ENCODE measurements around the gene RNF11. TPM values are rescaled to one million over a fixed set of nuclear protein-coding genes. Genes with fewer than 3 reads are reported as not detected.

RNF11 gene
- total RNA-seq, 2 experiments from 2014 or later: 91.3 to 97.4 TPM

GRCh38 chr1:51266181-51266580 lies 30.1 kb downstream of the RNF11 start:
- Mint-ChIP-seq H3K27ac (no peak overlapping the region), H3K9me3 (no peaks in the 10 kb centered on the region), H3K4me1 (ENCODE audit: low read depth) (peaks cover 65% of the 10 kb centered on the region), H3K27me3 (no peaks in the 10 kb centered on the region), H3K4me3 (no peak overlapping the region), H3K36me3 (ENCODE audit: low read depth) (peaks cover 41% of the 10 kb centered on the region)
- Histone ChIP-seq H3K36me3 (ENCODE audit: insufficient read depth, low read length) (peaks cover 20% of the 10 kb centered on the region), H3K27ac (ENCODE audit: low read depth in 1 of 2, low read length in 2 of 2) (no peak overlapping the region), H3K9me3 (ENCODE audit: control insufficient read depth in 1 of 2, insufficient read depth in 1 of 2, low read length in 2 of 2) (no peaks in the 10 kb centered on the region), H3K4me1 (ENCODE audit: insufficient read depth, low read length) (peaks cover 23% of the 10 kb centered on the region), H3K27me3 (ENCODE audit: control insufficient read depth in 1 of 2, insufficient read depth in 2 of 2, low read length in 2 of 2) (no peaks in the 10 kb centered on the region), H3K4me3 (ENCODE audit: low read length) (no peak overlapping the region)
- ChIA-PET POLR2A (no interaction called here), CTCF (interaction anchor here (0.6 kb wide), 1 partner anchor 47 kb away, joined by 4 read pairs; no protein-coding TSS in a partner anchor)
- ATAC-seq (ENCODE audit: poor library complexity) (no peak), DNase-seq (no peak)
- no peak for TF ChIP-seq CTCF (IDR thresholded peaks at IDR 0.05)
- intact Hi-C loops (cut with DNase I, micrococcal nuclease): no loop called here

- DNase-seq: no peak
- Histone ChIP-seq H3K27me3 (ENCODE audit: control insufficient read depth in 1 of 2, insufficient read depth in 2 of 2, low read length in 2 of 2) (no peaks in the 10 kb centered on the region), H3K27ac (ENCODE audit: low read depth in 1 of 2, low read length in 2 of 2) (no peak overlapping the region), H3K4me3 (ENCODE audit: low read length) (no peak overlapping the region), H3K4me1 (ENCODE audit: insufficient read depth, low read length) (peaks cover 23% of the 10 kb centered on the region), H3K36me3 (ENCODE audit: insufficient read depth, low read length) (peaks cover 25% of the 10 kb centered on the region), H3K9me3 (ENCODE audit: control insufficient read depth in 1 of 2, insufficient read depth in 1 of 2, low read length in 2 of 2) (no peaks in the 10 kb centered on the region)
- no peak for TF ChIP-seq CTCF (IDR thresholded peaks at IDR 0.05)
- intact Hi-C loops (cut with DNase I, micrococcal nuclease): no loop called here
- peaks cover 47% of the 10 kb centered on the region for H3K36me3 Mint-ChIP-seq (ENCODE audit: low read depth)
- no peak for ATAC-seq (ENCODE audit: poor library complexity)
- CTCF ChIA-PET: no interaction called here
- H3K27me3 Mint-ChIP-seq: no peaks in the 10 kb centered on the region
- POLR2A ChIA-PET: interaction anchor here (1.4 kb wide), 1 partner anchor 32 kb away, joined by 3 read pairs; no protein-coding TSS in a partner anchor
- H3K27ac Mint-ChIP-seq: no peak overlapping the region
- H3K9me3 Mint-ChIP-seq: no peaks in the 10 kb centered on the region
- H3K4me3 Mint-ChIP-seq: no peak overlapping the region
- H3K4me1 Mint-ChIP-seq (ENCODE audit: low read depth): peaks cover 59% of the 10 kb centered on the region
Observed at GRCh38 chr1:51266791-51267190, 30.7 kb downstream of the RNF11 start.

GRCh38 chr1:51268634-51269033 lies 32.6 kb downstream of the RNF11 start:
- no peak overlapping the region for H3K4me3 ChIP-seq (ENCODE audit: low read length)
- no peak for DNase-seq
- Mint-ChIP-seq H3K4me3 (no peak overlapping the region), H3K27ac (no peak overlapping the region), H3K27me3 (no peaks in the 10 kb centered on the region), H3K4me1 (ENCODE audit: low read depth) (peaks cover 46% of the 10 kb centered on the region), H3K9me3 (no peaks in the 10 kb centered on the region), H3K36me3 (ENCODE audit: low read depth) (peaks cover 65% of the 10 kb centered on the region)
- TF ChIP-seq CTCF (IDR thresholded peaks at IDR 0.05): no peak
- ChIA-PET POLR2A (no interaction called here), CTCF (no interaction called here)
- peaks cover 25% of the 10 kb centered on the region for H3K36me3 ChIP-seq (ENCODE audit: insufficient read depth, low read length)
- intact Hi-C loops (cut with DNase I, micrococcal nuclease): no loop called here
- no peak overlapping the region for H3K27ac ChIP-seq (ENCODE audit: low read depth in 1 of 2, low read length in 2 of 2)
- no peak for ATAC-seq (ENCODE audit: poor library complexity)
- peaks cover 20% of the 10 kb centered on the region for H3K4me1 ChIP-seq (ENCODE audit: insufficient read depth, low read length)
- H3K9me3 ChIP-seq (ENCODE audit: control insufficient read depth in 1 of 2, insufficient read depth in 1 of 2, low read length in 2 of 2): no peaks in the 10 kb centered on the region
- no peaks in the 10 kb centered on the region for H3K27me3 ChIP-seq (ENCODE audit: control insufficient read depth in 1 of 2, insufficient read depth in 2 of 2, low read length in 2 of 2)

Data from CD4-positive, alpha-beta T cell (primary cell).